ENCODE data around the gene FXYD6. TPM values are rescaled to one million over a fixed set of nuclear protein-coding genes. Genes with fewer than 3 reads are reported as not detected.

Gene FXYD6
- total and polyA plus RNA-seq, 4 donors = 4.7 to 22.5 (median 12.3) TPM

DNA sequence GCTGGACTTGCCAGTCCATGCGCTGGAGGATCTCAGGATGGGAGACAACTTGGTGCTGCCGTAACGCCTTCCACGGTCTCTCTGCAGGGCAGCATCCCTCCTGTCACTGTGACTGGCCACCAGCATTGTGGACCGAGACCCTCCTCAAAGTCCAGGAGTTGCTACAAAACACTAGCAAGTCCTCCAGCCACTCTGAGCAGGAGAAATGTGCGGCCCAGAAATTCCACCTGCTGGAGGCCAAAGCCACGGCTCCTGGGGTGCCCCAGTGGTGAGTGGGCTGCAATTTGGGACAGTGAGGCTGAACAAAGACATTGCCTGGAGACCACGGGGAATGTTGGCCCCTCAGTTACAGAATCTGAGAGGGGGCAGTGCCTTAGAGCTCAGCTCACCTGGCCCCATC is 72.6 kb downstream of the FXYD6 start (continued):
- TF ChIP-seq, protein P1, sequence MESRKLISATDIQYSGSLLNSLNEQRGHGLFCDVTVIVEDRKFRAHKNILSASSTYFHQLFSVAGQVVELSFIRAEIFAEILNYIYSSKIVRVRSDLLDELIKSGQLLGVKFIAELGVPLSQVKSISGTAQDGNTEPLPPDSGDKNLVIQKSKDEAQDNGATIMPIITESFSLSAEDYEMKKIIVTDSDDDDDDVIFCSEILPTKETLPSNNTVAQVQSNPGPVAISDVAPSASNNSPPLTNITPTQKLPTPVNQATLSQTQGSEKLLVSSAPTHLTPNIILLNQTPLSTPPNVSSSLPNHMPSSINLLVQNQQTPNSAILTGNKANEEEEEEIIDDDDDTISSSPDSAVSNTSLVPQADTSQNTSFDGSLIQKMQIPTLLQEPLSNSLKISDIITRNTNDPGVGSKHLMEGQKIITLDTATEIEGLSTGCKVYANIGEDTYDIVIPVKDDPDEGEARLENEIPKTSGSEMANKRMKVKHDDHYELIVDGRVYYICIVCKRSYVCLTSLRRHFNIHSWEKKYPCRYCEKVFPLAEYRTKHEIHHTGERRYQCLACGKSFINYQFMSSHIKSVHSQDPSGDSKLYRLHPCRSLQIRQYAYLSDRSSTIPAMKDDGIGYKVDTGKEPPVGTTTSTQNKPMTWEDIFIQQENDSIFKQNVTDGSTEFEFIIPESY (IDR thresholded peaks at IDR 0.05) = no peak
- TF ChIP-seq, protein P2, sequence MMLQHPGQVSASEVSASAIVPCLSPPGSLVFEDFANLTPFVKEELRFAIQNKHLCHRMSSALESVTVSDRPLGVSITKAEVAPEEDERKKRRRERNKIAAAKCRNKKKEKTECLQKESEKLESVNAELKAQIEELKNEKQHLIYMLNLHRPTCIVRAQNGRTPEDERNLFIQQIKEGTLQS (IDR thresholded peaks at IDR 0.05) = no peak
- TF ChIP-seq NR2F2 (IDR thresholded peaks at IDR 0.05) = no peak
- TF ChIP-seq GABPA (IDR thresholded peaks at IDR 0.05 in 1 of 2, conservative IDR thresholded peaks at IDR 0.05 in 1 of 2) = no peak
- no peak for TF ChIP-seq HNF4A (conservative IDR thresholded peaks at IDR 0.05)
- TF ChIP-seq HNF4G (IDR thresholded peaks at IDR 0.05) = no peak

DNA sequence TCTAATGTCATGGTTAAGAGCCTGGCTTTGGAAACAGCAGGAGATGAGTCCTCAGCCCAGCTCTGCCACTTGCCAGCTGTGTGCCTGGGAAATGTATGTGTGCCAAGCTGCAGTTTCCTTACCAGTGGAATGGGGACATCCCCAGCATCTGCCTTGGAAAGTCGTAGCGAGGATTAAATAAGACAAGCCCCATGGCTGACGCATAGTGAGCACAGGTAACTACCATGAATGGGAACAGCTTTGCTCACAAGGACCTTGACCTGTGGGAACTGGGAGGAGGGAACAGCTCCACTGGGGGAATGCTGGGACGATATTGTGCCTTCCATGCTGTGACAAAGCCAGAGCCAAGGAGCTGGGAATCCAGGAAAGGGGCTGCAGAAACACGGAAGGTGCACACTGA is 76.8 kb downstream of the FXYD6 start:
- H3K27me3 ChIP-seq (ENCODE audit: control insufficient read depth in 4 of 4, insufficient read depth in 4 of 4, low read length in 3 of 4) = peaks cover 0 to 8% (median 4%) of the 10 kb centered on the region in 4 donors
- DNase-seq (ENCODE audit: low spot score) = no peak
- H3K4me3 ChIP-seq (ENCODE audit: low read depth in 1 of 3, low read length in 3 of 3) = no peak overlapping the region
- no peaks in the 10 kb centered on the region for H3K9me3 ChIP-seq (ENCODE audit: control insufficient read depth in 4 of 4, low read length in 3 of 4)
- peaks cover 2 to 16% (median 6%) of the 10 kb centered on the region in 4 donors for H3K4me1 ChIP-seq (ENCODE audit: control insufficient read depth in 4 of 4, insufficient read depth in 4 of 4, low read length in 3 of 4)
- H3K9ac ChIP-seq (ENCODE audit: low read depth in 1 of 2, low read length in 2 of 2) = no peak overlapping the region
- 48% methylated on average over 5 of the region's 5 CpGs for WGBS
- H3K27ac ChIP-seq (ENCODE audit: low read depth in 1 of 2, low read length in 2 of 2) = no peak overlapping the region
- no peak for TF ChIP-seq TAF1 (conservative IDR thresholded peaks at IDR 0.05)
- TF ChIP-seq JUND (IDR thresholded peaks at IDR 0.05) = no peak
- no peak for TF ChIP-seq RAD21 (IDR thresholded peaks at IDR 0.05)
- TF ChIP-seq HNF4G (IDR thresholded peaks at IDR 0.05) = no peak
- TF ChIP-seq, protein P1 (IDR thresholded peaks at IDR 0.05) = no peak
- TF ChIP-seq, protein P3, sequence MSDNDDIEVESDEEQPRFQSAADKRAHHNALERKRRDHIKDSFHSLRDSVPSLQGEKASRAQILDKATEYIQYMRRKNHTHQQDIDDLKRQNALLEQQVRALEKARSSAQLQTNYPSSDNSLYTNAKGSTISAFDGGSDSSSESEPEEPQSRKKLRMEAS (IDR thresholded peaks at IDR 0.05) = no peak
- TF ChIP-seq SP1 (IDR thresholded peaks at IDR 0.05) = no peak
- TF ChIP-seq, protein P2 (IDR thresholded peaks at IDR 0.05) = no peak
- no peak for TF ChIP-seq GABPA (IDR thresholded peaks at IDR 0.05 in 1 of 2, conservative IDR thresholded peaks at IDR 0.05 in 1 of 2)
- TF ChIP-seq, protein P4, sequence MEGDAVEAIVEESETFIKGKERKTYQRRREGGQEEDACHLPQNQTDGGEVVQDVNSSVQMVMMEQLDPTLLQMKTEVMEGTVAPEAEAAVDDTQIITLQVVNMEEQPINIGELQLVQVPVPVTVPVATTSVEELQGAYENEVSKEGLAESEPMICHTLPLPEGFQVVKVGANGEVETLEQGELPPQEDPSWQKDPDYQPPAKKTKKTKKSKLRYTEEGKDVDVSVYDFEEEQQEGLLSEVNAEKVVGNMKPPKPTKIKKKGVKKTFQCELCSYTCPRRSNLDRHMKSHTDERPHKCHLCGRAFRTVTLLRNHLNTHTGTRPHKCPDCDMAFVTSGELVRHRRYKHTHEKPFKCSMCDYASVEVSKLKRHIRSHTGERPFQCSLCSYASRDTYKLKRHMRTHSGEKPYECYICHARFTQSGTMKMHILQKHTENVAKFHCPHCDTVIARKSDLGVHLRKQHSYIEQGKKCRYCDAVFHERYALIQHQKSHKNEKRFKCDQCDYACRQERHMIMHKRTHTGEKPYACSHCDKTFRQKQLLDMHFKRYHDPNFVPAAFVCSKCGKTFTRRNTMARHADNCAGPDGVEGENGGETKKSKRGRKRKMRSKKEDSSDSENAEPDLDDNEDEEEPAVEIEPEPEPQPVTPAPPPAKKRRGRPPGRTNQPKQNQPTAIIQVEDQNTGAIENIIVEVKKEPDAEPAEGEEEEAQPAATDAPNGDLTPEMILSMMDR (IDR thresholded peaks at IDR 0.05; ENCODE audit: low read depth, low read length, missing input control) = no peak
- TF ChIP-seq EGR1 (IDR thresholded peaks at IDR 0.05; ENCODE audit: low read depth in 2 of 2) = no peak
- no peak for TF ChIP-seq NR2F2 (IDR thresholded peaks at IDR 0.05)
- TF ChIP-seq RXRA (IDR thresholded peaks at IDR 0.05) = no peak
- no peak for TF ChIP-seq YY1 (IDR thresholded peaks at IDR 0.05)
- no peak for TF ChIP-seq HNF4A (conservative IDR thresholded peaks at IDR 0.05)
- TF ChIP-seq FOXA2 (IDR thresholded peaks at IDR 0.05) = no peak
- TF ChIP-seq, protein P5, sequence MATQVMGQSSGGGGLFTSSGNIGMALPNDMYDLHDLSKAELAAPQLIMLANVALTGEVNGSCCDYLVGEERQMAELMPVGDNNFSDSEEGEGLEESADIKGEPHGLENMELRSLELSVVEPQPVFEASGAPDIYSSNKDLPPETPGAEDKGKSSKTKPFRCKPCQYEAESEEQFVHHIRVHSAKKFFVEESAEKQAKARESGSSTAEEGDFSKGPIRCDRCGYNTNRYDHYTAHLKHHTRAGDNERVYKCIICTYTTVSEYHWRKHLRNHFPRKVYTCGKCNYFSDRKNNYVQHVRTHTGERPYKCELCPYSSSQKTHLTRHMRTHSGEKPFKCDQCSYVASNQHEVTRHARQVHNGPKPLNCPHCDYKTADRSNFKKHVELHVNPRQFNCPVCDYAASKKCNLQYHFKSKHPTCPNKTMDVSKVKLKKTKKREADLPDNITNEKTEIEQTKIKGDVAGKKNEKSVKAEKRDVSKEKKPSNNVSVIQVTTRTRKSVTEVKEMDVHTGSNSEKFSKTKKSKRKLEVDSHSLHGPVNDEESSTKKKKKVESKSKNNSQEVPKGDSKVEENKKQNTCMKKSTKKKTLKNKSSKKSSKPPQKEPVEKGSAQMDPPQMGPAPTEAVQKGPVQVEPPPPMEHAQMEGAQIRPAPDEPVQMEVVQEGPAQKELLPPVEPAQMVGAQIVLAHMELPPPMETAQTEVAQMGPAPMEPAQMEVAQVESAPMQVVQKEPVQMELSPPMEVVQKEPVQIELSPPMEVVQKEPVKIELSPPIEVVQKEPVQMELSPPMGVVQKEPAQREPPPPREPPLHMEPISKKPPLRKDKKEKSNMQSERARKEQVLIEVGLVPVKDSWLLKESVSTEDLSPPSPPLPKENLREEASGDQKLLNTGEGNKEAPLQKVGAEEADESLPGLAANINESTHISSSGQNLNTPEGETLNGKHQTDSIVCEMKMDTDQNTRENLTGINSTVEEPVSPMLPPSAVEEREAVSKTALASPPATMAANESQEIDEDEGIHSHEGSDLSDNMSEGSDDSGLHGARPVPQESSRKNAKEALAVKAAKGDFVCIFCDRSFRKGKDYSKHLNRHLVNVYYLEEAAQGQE (IDR thresholded peaks at IDR 0.05) = no peak
- no peak for TF ChIP-seq FOXA1 (IDR thresholded peaks at IDR 0.05)
- no peaks in the 10 kb centered on the region for H3K36me3 ChIP-seq (ENCODE audit: control insufficient read depth in 4 of 4, insufficient read depth in 3 of 4, low read depth in 1 of 4, low read length in 3 of 4)
